Measurements from ENCODE around the gene MT1G. TPM values are rescaled to one million over a fixed set of nuclear protein-coding genes. Genes with fewer than 3 reads are reported as not detected.
"Not testable (repeated sequence)": the region's sequence is repeated elsewhere in the genome, so short reads cannot be mapped to it uniquely, and the experiment has no call there.

Gene MT1G
- total RNA-seq (2014; rRNA removed; shearing (Covaris generic)) (176 and 184 TPM in 2 replicates), polyA plus RNA-seq (2016; fragmentation: Nextera tagmentation; extraction: Ambion mirVana) (1,014 and 1,104 TPM in 2 replicates)
- long read RNA-seq, transcript MT1G-202 (3 exons, 406 nt), result minor isoform, 57 of 201 reads
- long read RNA-seq, transcript MT1G-201 (3 exons, 405 nt), result major isoform, 128 of 201 reads
- long read RNA-seq, partial matches to known transcripts, result 2 of 201 reads
- long read RNA-seq, other reads (novel, unspliced or antisense), result 13 of 201 reads

- Mint-ChIP-seq H3K4me1 (peaks cover 36% of the 10 kb centered on the region), H3K27ac (no peak within 1 kb of the TSS), H3K4me3 (peak within 1 kb of the TSS; percentile 83), H3K27me3 (ENCODE audit: insufficient read depth, low read depth, poor library complexity) (peaks cover 99% of the 10 kb centered on the region), H3K9me3 (peaks cover 3% of the 10 kb centered on the region; the same call in 1 of the 3 replicates), H3K36me3 (ENCODE audit: low read depth) (peaks cover 36% of the 10 kb centered on the region)
- Histone ChIP-seq H3K27ac (ENCODE audit: low read depth) (no peak within 1 kb of the TSS), H3K4me2 (peak within 1 kb of the TSS; percentile 91), H3K36me3 (ENCODE audit: insufficient read depth) (no peaks in the 10 kb centered on the region), H2AFZ (peak within 1 kb of the TSS; percentile 91), H4K20me1 (replicated peaks; ENCODE audit: insufficient read depth) (no peaks in the 10 kb centered on the region), H3K79me2 (replicated peaks; ENCODE audit: insufficient read depth) (no peaks in the 10 kb centered on the region; the same call in 1 of the 2 replicates), H3K4me3 (peak within 1 kb of the TSS; percentile 62), H3K9me2 (ENCODE audit: insufficient read depth) (no peaks in the 10 kb centered on the region), H3F3A (replicated peaks; ENCODE audit: low read depth) (peaks cover 16% of the 10 kb centered on the region), H3K27me3 (ENCODE audit: insufficient read depth) (peaks cover 100% of the 10 kb centered on the region), H3K4me1 (ENCODE audit: insufficient read depth) (peaks cover 42% of the 10 kb centered on the region)
- ATAC-seq (peak; percentile 70), DNase-seq (ENCODE audit: low spot score) (peak; percentile 58)
- TF ChIP-seq EZH2 (IDR thresholded peaks at IDR 0.05; ENCODE audit: low read depth, unreplicated experiment) (peak; percentile 22), POLR2AphosphoS5 (IDR thresholded peaks at IDR 0.05; ENCODE audit: low read depth) (peak; percentile 89), EZH2phosphoT487 (IDR thresholded peaks at IDR 0.05; ENCODE audit: unreplicated experiment) (peak; percentile 65)
- TF ChIP-seq, protein P1, sequence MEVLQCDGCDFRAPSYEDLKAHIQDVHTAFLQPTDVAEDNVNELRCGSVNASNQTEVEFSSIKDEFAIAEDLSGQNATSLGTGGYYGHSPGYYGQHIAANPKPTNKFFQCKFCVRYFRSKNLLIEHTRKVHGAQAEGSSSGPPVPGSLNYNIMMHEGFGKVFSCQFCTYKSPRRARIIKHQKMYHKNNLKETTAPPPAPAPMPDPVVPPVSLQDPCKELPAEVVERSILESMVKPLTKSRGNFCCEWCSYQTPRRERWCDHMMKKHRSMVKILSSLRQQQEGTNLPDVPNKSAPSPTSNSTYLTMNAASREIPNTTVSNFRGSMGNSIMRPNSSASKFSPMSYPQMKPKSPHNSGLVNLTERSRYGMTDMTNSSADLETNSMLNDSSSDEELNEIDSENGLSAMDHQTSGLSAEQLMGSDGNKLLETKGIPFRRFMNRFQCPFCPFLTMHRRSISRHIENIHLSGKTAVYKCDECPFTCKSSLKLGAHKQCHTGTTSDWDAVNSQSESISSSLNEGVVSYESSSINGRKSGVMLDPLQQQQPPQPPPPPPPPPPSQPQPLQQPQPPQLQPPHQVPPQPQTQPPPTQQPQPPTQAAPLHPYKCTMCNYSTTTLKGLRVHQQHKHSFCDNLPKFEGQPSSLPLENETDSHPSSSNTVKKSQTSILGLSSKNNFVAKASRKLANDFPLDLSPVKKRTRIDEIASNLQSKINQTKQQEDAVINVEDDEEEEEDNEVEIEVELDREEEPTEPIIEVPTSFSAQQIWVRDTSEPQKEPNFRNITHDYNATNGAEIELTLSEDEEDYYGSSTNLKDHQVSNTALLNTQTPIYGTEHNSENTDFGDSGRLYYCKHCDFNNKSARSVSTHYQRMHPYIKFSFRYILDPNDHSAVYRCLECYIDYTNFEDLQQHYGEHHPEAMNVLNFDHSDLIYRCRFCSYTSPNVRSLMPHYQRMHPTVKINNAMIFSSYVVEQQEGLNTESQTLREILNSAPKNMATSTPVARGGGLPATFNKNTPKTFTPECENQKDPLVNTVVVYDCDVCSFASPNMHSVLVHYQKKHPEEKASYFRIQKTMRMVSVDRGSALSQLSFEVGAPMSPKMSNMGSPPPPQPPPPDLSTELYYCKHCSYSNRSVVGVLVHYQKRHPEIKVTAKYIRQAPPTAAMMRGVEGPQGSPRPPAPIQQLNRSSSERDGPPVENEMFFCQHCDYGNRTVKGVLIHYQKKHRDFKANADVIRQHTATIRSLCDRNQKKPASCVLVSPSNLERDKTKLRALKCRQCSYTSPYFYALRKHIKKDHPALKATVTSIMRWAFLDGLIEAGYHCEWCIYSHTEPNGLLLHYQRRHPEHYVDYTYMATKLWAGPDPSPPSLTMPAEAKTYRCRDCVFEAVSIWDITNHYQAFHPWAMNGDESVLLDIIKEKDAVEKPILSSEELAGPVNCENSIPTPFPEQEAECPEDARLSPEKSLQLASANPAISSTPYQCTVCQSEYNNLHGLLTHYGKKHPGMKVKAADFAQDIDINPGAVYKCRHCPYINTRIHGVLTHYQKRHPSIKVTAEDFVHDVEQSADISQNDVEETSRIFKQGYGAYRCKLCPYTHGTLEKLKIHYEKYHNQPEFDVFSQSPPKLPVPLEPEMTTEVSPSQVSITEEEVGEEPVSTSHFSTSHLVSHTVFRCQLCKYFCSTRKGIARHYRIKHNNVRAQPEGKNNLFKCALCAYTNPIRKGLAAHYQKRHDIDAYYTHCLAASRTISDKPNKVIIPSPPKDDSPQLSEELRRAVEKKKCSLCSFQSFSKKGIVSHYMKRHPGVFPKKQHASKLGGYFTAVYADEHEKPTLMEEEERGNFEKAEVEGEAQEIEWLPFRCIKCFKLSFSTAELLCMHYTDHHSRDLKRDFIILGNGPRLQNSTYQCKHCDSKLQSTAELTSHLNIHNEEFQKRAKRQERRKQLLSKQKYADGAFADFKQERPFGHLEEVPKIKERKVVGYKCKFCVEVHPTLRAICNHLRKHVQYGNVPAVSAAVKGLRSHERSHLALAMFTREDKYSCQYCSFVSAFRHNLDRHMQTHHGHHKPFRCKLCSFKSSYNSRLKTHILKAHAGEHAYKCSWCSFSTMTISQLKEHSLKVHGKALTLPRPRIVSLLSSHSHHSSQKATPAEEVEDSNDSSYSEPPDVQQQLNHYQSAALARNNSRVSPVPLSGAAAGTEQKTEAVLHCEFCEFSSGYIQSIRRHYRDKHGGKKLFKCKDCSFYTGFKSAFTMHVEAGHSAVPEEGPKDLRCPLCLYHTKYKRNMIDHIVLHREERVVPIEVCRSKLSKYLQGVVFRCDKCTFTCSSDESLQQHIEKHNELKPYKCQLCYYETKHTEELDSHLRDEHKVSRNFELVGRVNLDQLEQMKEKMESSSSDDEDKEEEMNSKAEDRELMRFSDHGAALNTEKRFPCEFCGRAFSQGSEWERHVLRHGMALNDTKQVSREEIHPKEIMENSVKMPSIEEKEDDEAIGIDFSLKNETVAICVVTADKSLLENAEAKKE (CRISPR knock-in tag; IDR thresholded peaks at IDR 0.05), result no peak
Measured at GRCh38 chr16:56667581-56668571, at the start of gene MT1G. Gene MT1G, minus strand, starts transcription at chr16:56668065. Its CDS starts 72 bp downstream, at chr16:56667993.

DNA sequence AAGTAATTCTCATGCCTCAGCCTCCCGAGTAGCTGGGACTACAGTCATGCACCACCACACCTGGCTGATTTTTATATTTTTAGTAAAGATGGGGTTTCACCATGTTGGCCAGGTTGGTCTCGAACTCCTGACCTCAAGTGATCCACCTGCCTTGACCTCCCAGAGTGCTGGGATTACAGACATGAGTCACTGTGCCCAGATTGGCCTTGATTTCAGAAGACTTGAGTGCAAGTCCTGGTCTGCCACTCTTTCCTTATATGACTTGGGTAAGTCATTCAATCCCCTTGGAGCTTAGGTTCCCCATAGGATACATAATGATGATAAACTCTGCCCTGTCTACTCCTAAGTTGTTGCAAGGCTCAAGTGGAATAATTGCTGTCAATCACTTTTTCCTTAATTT, 49.7 kb upstream of the MT1G start:
- H3K36me3 Mint-ChIP-seq (ENCODE audit: low read depth); H3K4me3 Mint-ChIP-seq: not testable (repeated sequence)

More for the DNA sequence above, 49.7 kb upstream of the MT1G start:
- not testable (repeated sequence) for H3F3A ChIP-seq (replicated peaks; ENCODE audit: low read depth); H3K79me2 ChIP-seq (replicated peaks; ENCODE audit: insufficient read depth); H3K27ac Mint-ChIP-seq; H3K36me3 ChIP-seq (ENCODE audit: insufficient read depth); H3K27ac ChIP-seq (ENCODE audit: low read depth); ATAC-seq; H3K9me3 Mint-ChIP-seq; H3K4me1 Mint-ChIP-seq; H3K27me3 Mint-ChIP-seq (ENCODE audit: insufficient read depth, low read depth, poor library complexity); H2AFZ ChIP-seq; DNase-seq (ENCODE audit: low spot score); H3K9me2 ChIP-seq (ENCODE audit: insufficient read depth); H3K4me2 ChIP-seq; H4K20me1 ChIP-seq (replicated peaks; ENCODE audit: insufficient read depth); H3K4me1 ChIP-seq (ENCODE audit: insufficient read depth); H3K27me3 ChIP-seq (ENCODE audit: insufficient read depth); H3K4me3 ChIP-seq

Measured in GM23338 (cell line).